GM23338 (cell line): Measurements from ENCODE around the gene ADGRF4. TPM values are rescaled to one million over a fixed set of nuclear protein-coding genes. Genes with fewer than 3 reads are reported as not detected.
"Not testable (repeated sequence)": the region's sequence is repeated elsewhere in the genome, so short reads cannot be mapped to it uniquely, and the experiment has no call there.

ENCODE experiments used
- ATAC-seq: fragments of 200-7000 bp; cut with Tn5 transposase; 3 replicates; pipeline ENCODE4 v1.9.1; 2020
- DNase-seq: peaks from one replicate; pipeline ENCODE4 v3.0.0-alpha.2; 2015; ENCODE audit warnings: low spot score
- H2AFZ ChIP-seq: fragments of 200-600 bp; sonication (generic); 2 replicates; pipeline ENCODE4 v1.8.0; 2016; ENCODE audit warnings: antibody characterized with exemption, mild to moderate bottlenecking, moderate library complexity
- H3F3A ChIP-seq: fragments of 200-600 bp; sonication (generic); replicated peaks from 2 replicates; pipeline ENCODE4 v1.8.0; 2017; ENCODE audit warnings: antibody characterized with exemption, mixed run types, low read depth
- H3K27ac ChIP-seq: fragments of 200-600 bp; sonication (generic); 2 replicates; pipeline ENCODE4 v1.6.1; 2016; ENCODE audit warnings: low read depth
- H3K27me3 ChIP-seq: fragments of 200-600 bp; sonication (generic); 2 replicates; pipeline ENCODE4 v1.8.0; 2016; ENCODE audit warnings: mild to moderate bottlenecking, mixed run types, moderate library complexity; ENCODE audit not compliant: insufficient read depth
- H3K36me3 ChIP-seq: fragments of 200-600 bp; sonication (generic); 2 replicates; pipeline ENCODE4 v1.8.0; 2016; ENCODE audit warnings: mild to moderate bottlenecking; ENCODE audit not compliant: insufficient read depth
- H3K4me1 ChIP-seq: fragments of 200-600 bp; sonication (generic); 2 replicates; pipeline ENCODE4 v1.8.0; 2016; ENCODE audit warnings: mild to moderate bottlenecking, moderate library complexity; ENCODE audit not compliant: insufficient read depth
- H3K4me2 ChIP-seq: fragments of 200-600 bp; sonication (generic); 2 replicates; pipeline ENCODE4 v1.7.1; 2017; ENCODE audit warnings: mixed run types
- H3K4me3 ChIP-seq: fragments of 200-600 bp; sonication (generic); 2 replicates; pipeline ENCODE4 v1.6.1; 2016; ENCODE audit warnings: mixed run types
- H3K79me2 ChIP-seq: fragments of 200-600 bp; sonication (generic); replicated peaks from 2 replicates; pipeline ENCODE4 v1.8.0; 2017; ENCODE audit warnings: mild to moderate bottlenecking; ENCODE audit not compliant: insufficient read depth
- H3K9me2 ChIP-seq: fragments of 200-600 bp; sonication (generic); 2 replicates; pipeline ENCODE4 v1.8.0; 2017; ENCODE audit not compliant: insufficient read depth
- H4K20me1 ChIP-seq: fragments of 200-600 bp; sonication (generic); replicated peaks from 2 replicates; pipeline ENCODE4 v1.8.0; 2017; ENCODE audit warnings: mild to moderate bottlenecking; ENCODE audit not compliant: insufficient read depth
- H3K27ac Mint-ChIP-seq: 2 replicates; pipeline ENCODE4 v1.8.0; 2020; ENCODE audit warnings: inconsistent platforms, mild to moderate bottlenecking, moderate library complexity, mixed read lengths
- H3K27me3 Mint-ChIP-seq: 3 replicates; pipeline ENCODE4 v1.8.0; 2022; ENCODE audit warnings: low read depth, mild to moderate bottlenecking, moderate library complexity, mixed read lengths, inconsistent platforms; ENCODE audit not compliant: insufficient read depth, poor library complexity
- H3K36me3 Mint-ChIP-seq: 3 replicates; pipeline ENCODE4 v1.8.0; 2021; ENCODE audit warnings: low read depth, mild to moderate bottlenecking, inconsistent platforms, moderate library complexity, mixed read lengths
- H3K4me1 Mint-ChIP-seq: 3 replicates; pipeline ENCODE4 v1.8.0; 2020; ENCODE audit warnings: mild to moderate bottlenecking, inconsistent platforms, mixed read lengths
- H3K4me3 Mint-ChIP-seq: 3 replicates; pipeline ENCODE4 v1.8.0; 2021; ENCODE audit warnings: moderate library complexity, mild to moderate bottlenecking, inconsistent platforms, mixed read lengths
- H3K9me3 Mint-ChIP-seq: 3 replicates; pipeline ENCODE4 v1.8.0; 2020; ENCODE audit warnings: moderate library complexity, mild to moderate bottlenecking, inconsistent platforms, mixed read lengths
- CREB1 ChIP-seq: fragments of 250-450 bp; sonication (Bioruptor Pico); IDR thresholded peaks from 2 replicates; pipeline ENCODE4 v1.5.0; 2020; ENCODE audit warnings: low read depth, mild to moderate bottlenecking, moderate library complexity
- EZH2 ChIP-seq: fragments of 200-600 bp; sonication (generic); IDR thresholded peaks from one replicate; pipeline ENCODE4 v1.8.0; 2017; ENCODE audit warnings: antibody characterized with exemption, mild to moderate bottlenecking, low read depth; ENCODE audit not compliant: unreplicated experiment
- JUNB ChIP-seq: IDR thresholded peaks from one replicate; pipeline ENCODE4 v1.6.1; 2016; ENCODE audit warnings: antibody characterized with exemption; ENCODE audit not compliant: unreplicated experiment
- NANOG ChIP-seq: IDR thresholded peaks from 2 replicates; pipeline ENCODE4 v1.6.1; 2016; ENCODE audit warnings: antibody characterized with exemption, borderline replicate concordance
- STAT1 ChIP-seq: IDR thresholded peaks from one replicate; pipeline ENCODE4 v1.6.1; 2016; ENCODE audit warnings: antibody characterized with exemption; ENCODE audit not compliant: unreplicated experiment
- polyA plus RNA-seq: library from polyadenylated mRNA; unstranded; fragments of >200 nt; fragmentation: Nextera tagmentation; extraction: Ambion mirVana; gene quantifications from 2 replicates; pipeline ENCODE4 v1.2.1, GENCODE V29; 2016
- total RNA-seq: library from RNA; depleted of rRNA; stranded (reverse); fragments of >200 nt; shearing (Covaris generic); gene quantifications from 2 replicates; pipeline ENCODE4 v1.2.3, GENCODE V29; 2014
- TF ChIP-seq, protein P1 (sequence below): IDR thresholded peaks from 2 replicates; pipeline ENCODE4 v1.6.1; 2016; ENCODE audit warnings: antibody characterized with exemption
- TF ChIP-seq, protein P2 (sequence below), 2 experiments: fragments of 200-600 bp in 1 of 2; sonication (generic) in 1 of 2; conservative IDR thresholded peaks; 2 replicates each; pipeline versions ENCODE4 v1.5.1 to v1.6.1; 2016 to 2017; ENCODE audit warnings: antibody characterized with exemption in 2 of 2, low read depth in 2 of 2, mild to moderate bottlenecking in 2 of 2, moderate library complexity in 1 of 2
- TF ChIP-seq, protein P3 (sequence below): IDR thresholded peaks from one replicate; pipeline ENCODE4 v1.6.1; 2018; ENCODE audit warnings: antibody characterized with exemption; ENCODE audit not compliant: unreplicated experiment

Gene ADGRF4
- total and polyA plus RNA-seq, 2 experiments from 2014 or later: not detected

DNA sequence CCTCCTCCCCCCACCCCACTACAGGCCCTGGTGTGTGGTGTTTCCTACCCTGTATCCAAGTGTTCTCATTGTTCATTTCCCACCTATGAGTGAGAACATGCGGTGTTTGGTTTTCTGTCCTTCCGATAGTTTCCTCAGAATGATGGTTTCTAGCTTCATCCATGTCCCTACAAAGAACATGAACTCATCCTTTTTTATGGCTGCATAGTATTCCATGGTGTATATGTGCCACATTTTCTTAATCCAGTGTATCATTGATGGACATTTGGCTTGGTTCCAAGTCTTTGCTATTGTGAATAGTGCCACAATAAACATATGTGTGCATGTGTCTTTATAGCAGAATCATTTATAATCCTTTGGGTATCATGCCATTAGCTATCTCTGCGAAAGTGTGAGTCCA is 46.9 kb downstream of the ADGRF4 start:
- H3K27ac ChIP-seq, H3K4me3 Mint-ChIP-seq, H3K4me1 ChIP-seq, H3F3A ChIP-seq, H3K27me3 ChIP-seq, H3K27ac Mint-ChIP-seq, H3K27me3 Mint-ChIP-seq, H4K20me1 ChIP-seq, H3K36me3 ChIP-seq, H3K4me2 ChIP-seq, DNase-seq, H3K9me3 Mint-ChIP-seq, H3K36me3 Mint-ChIP-seq, H3K4me1 Mint-ChIP-seq, H3K4me3 ChIP-seq, H3K9me2 ChIP-seq, H3K79me2 ChIP-seq, H2AFZ ChIP-seq, ATAC-seq: not testable (repeated sequence)

GRCh38 chr6:47749757-47750156 is 51.4 kb downstream of the ADGRF4 start:
- H3K36me3 Mint-ChIP-seq: peaks cover 5% of the 10 kb centered on the region; the same call in 1 of the 3 replicates
- Histone ChIP-seq H3K4me1 (no peaks in the 10 kb centered on the region), H3F3A (no peaks in the 10 kb centered on the region), H3K36me3 (no peaks in the 10 kb centered on the region), H4K20me1 (no peaks in the 10 kb centered on the region), H3K4me2 (no peak overlapping the region), H3K79me2 (no peaks in the 10 kb centered on the region), H3K27me3 (no peaks in the 10 kb centered on the region), H2AFZ (no peak overlapping the region), H3K27ac (no peak overlapping the region), H3K9me2 (no peaks in the 10 kb centered on the region), H3K4me3 (no peak overlapping the region)
- TF ChIP-seq, protein P1, sequence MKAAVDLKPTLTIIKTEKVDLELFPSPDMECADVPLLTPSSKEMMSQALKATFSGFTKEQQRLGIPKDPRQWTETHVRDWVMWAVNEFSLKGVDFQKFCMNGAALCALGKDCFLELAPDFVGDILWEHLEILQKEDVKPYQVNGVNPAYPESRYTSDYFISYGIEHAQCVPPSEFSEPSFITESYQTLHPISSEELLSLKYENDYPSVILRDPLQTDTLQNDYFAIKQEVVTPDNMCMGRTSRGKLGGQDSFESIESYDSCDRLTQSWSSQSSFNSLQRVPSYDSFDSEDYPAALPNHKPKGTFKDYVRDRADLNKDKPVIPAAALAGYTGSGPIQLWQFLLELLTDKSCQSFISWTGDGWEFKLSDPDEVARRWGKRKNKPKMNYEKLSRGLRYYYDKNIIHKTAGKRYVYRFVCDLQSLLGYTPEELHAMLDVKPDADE: no peak
- TF ChIP-seq, protein P2, sequence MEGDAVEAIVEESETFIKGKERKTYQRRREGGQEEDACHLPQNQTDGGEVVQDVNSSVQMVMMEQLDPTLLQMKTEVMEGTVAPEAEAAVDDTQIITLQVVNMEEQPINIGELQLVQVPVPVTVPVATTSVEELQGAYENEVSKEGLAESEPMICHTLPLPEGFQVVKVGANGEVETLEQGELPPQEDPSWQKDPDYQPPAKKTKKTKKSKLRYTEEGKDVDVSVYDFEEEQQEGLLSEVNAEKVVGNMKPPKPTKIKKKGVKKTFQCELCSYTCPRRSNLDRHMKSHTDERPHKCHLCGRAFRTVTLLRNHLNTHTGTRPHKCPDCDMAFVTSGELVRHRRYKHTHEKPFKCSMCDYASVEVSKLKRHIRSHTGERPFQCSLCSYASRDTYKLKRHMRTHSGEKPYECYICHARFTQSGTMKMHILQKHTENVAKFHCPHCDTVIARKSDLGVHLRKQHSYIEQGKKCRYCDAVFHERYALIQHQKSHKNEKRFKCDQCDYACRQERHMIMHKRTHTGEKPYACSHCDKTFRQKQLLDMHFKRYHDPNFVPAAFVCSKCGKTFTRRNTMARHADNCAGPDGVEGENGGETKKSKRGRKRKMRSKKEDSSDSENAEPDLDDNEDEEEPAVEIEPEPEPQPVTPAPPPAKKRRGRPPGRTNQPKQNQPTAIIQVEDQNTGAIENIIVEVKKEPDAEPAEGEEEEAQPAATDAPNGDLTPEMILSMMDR (conservative IDR thresholded peaks at IDR 0.05; ENCODE audit: low read depth in 2 of 2): no peak
- TF ChIP-seq EZH2 (no peak), CREB1 (CRISPR knock-in tag) (no peak), JUNB (no peak), NANOG (no peak), STAT1 (no peak)
- TF ChIP-seq, protein P3, sequence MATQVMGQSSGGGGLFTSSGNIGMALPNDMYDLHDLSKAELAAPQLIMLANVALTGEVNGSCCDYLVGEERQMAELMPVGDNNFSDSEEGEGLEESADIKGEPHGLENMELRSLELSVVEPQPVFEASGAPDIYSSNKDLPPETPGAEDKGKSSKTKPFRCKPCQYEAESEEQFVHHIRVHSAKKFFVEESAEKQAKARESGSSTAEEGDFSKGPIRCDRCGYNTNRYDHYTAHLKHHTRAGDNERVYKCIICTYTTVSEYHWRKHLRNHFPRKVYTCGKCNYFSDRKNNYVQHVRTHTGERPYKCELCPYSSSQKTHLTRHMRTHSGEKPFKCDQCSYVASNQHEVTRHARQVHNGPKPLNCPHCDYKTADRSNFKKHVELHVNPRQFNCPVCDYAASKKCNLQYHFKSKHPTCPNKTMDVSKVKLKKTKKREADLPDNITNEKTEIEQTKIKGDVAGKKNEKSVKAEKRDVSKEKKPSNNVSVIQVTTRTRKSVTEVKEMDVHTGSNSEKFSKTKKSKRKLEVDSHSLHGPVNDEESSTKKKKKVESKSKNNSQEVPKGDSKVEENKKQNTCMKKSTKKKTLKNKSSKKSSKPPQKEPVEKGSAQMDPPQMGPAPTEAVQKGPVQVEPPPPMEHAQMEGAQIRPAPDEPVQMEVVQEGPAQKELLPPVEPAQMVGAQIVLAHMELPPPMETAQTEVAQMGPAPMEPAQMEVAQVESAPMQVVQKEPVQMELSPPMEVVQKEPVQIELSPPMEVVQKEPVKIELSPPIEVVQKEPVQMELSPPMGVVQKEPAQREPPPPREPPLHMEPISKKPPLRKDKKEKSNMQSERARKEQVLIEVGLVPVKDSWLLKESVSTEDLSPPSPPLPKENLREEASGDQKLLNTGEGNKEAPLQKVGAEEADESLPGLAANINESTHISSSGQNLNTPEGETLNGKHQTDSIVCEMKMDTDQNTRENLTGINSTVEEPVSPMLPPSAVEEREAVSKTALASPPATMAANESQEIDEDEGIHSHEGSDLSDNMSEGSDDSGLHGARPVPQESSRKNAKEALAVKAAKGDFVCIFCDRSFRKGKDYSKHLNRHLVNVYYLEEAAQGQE: no peak
- H3K27me3 Mint-ChIP-seq: peaks cover 2% of the 10 kb centered on the region
- DNase-seq (no peak), ATAC-seq (no peak)
- peaks cover 9% of the 10 kb centered on the region; the same call in 2 of the 3 replicates for H3K9me3 Mint-ChIP-seq
- no peak overlapping the region for H3K27ac Mint-ChIP-seq
- no peak overlapping the region for H3K4me3 Mint-ChIP-seq
- no peaks in the 10 kb centered on the region for H3K4me1 Mint-ChIP-seq
